Stomach (tissue), 4 donors: Measurements from ENCODE around the gene SCGB1D1.

Source experiments
- CTCF ChIP-seq, 7 experiments: fragments of 450-650 bp in 4 of 7; fragments of 200-600 bp in 3 of 7; sonication (generic) in 3 of 7; IDR thresholded peaks; one replicate each; pipeline ENCODE4 v1.5.1; 2016 to 2019; ENCODE audit warnings: antibody characterized with exemption in 7 of 7, control low read depth in 2 of 7, mild to moderate bottlenecking in 1 of 7
- EP300 ChIP-seq: sonication (generic); formaldehyde crosslinking; IDR thresholded peaks from one replicate; pipeline ENCODE4 v1.6.1; 2017; ENCODE audit warnings: antibody characterized with exemption

- TF ChIP-seq EP300, result no peak
- TF ChIP-seq CTCF (IDR thresholded peaks at IDR 0.05), result no peak
Observed at GRCh38 chr11:62142921-62143320, 47.1 kb upstream of the SCGB1D1 start.
